HFFc6 (cell line): ENCODE data around the gene NEMF. TPM values are rescaled to one million over a fixed set of nuclear protein-coding genes. Genes with fewer than 3 reads are reported as not detected.
"Not testable (repeated sequence)": the region's sequence is repeated elsewhere in the genome, so short reads cannot be mapped to it uniquely, and the experiment has no call there.

Experiments used
- DNase-seq: peaks from one replicate; pipeline ENCODE4 v3.0.0-alpha.2; 2018
- H3K27ac Mint-ChIP-seq: 2 replicates; pipeline ENCODE4 v1.8.0; 2020; ENCODE audit warnings: mild to moderate bottlenecking, mixed read lengths
- H3K27me3 Mint-ChIP-seq: 2 replicates; pipeline ENCODE4 v1.8.0; 2021; ENCODE audit warnings: mild to moderate bottlenecking, moderate library complexity, mixed read lengths; ENCODE audit not compliant: insufficient read depth
- H3K36me3 Mint-ChIP-seq: 2 replicates; pipeline ENCODE4 v1.8.0; 2021; ENCODE audit warnings: low read depth, mixed read lengths
- H3K4me1 Mint-ChIP-seq: 2 replicates; pipeline ENCODE4 v1.8.0; 2020; ENCODE audit warnings: low read depth, mixed read lengths
- H3K4me3 Mint-ChIP-seq: 2 replicates; pipeline ENCODE4 v1.8.0; 2020; ENCODE audit warnings: mild to moderate bottlenecking, moderate library complexity, mixed read lengths
- H3K9me3 Mint-ChIP-seq: 2 replicates; pipeline ENCODE4 v1.8.0; 2020; ENCODE audit warnings: mild to moderate bottlenecking, mixed read lengths
- total RNA-seq, 6 experiments: library from RNA; stranded (reverse); fragmentation: NEBNext Ultra II Directional; extraction: Animal tissue kit (Norgen Biotek cat#: 25700); gene quantifications; 2 replicates in 1 of 6; 3 replicates in 5 of 6; pipeline ENCODE4 v1.2.3, GENCODE V29; 2021
- TF ChIP-seq, protein P1 (sequence below): fragments of 200-600 bp; sonication (generic); IDR thresholded peaks from 2 replicates; pipeline ENCODE4 v1.5.0; 2021; ENCODE audit warnings: antibody characterized with exemption, mild to moderate bottlenecking

The NEMF gene
- total RNA-seq, 6 experiments from 2014 or later: 55.5 to 69.7 (median 56.9) TPM

- Mint-ChIP-seq H3K27ac (peak overlapping the region; percentile 63), H3K4me3 (peak overlapping the region; percentile 95), H3K36me3 (peaks cover 53% of the 10 kb centered on the region), H3K4me1 (peaks cover 37% of the 10 kb centered on the region), H3K9me3 (no peaks in the 10 kb centered on the region), H3K27me3 (peaks cover 10% of the 10 kb centered on the region)
- no peak for DNase-seq
- TF ChIP-seq, protein P1, sequence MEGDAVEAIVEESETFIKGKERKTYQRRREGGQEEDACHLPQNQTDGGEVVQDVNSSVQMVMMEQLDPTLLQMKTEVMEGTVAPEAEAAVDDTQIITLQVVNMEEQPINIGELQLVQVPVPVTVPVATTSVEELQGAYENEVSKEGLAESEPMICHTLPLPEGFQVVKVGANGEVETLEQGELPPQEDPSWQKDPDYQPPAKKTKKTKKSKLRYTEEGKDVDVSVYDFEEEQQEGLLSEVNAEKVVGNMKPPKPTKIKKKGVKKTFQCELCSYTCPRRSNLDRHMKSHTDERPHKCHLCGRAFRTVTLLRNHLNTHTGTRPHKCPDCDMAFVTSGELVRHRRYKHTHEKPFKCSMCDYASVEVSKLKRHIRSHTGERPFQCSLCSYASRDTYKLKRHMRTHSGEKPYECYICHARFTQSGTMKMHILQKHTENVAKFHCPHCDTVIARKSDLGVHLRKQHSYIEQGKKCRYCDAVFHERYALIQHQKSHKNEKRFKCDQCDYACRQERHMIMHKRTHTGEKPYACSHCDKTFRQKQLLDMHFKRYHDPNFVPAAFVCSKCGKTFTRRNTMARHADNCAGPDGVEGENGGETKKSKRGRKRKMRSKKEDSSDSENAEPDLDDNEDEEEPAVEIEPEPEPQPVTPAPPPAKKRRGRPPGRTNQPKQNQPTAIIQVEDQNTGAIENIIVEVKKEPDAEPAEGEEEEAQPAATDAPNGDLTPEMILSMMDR: no peak
Measured at GRCh38 chr14:49897414-49897813, 44.8 kb upstream of the NEMF start.

DNA sequence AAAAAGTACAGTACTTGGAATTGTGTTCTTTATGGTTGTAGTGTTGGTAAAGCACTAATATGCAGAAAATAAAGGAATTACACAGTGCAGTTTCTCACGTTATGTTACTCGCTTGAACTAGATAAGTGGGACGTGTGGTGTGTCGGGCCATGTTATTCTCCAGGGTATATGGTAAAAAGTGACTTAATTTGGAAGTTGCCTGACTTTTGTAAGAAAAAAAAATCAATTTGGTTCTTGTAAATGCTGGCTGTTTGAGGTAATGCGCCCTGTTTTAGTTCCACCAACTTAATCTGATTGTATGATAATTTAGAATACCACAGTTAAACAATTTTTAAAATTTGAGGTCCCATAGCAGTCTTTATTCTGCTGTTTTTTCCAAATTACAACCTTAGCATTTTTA, 44.4 kb upstream of the NEMF start:
- Mint-ChIP-seq H3K4me3 (peak overlapping the region; percentile 95), H3K36me3 (peaks cover 48% of the 10 kb centered on the region), H3K27ac (peak overlapping the region; percentile 63), H3K9me3 (no peaks in the 10 kb centered on the region), H3K27me3 (peaks cover 10% of the 10 kb centered on the region), H3K4me1 (peaks cover 37% of the 10 kb centered on the region)
- DNase-seq: no peak
- TF ChIP-seq, protein P1: peak; percentile 56

DNA sequence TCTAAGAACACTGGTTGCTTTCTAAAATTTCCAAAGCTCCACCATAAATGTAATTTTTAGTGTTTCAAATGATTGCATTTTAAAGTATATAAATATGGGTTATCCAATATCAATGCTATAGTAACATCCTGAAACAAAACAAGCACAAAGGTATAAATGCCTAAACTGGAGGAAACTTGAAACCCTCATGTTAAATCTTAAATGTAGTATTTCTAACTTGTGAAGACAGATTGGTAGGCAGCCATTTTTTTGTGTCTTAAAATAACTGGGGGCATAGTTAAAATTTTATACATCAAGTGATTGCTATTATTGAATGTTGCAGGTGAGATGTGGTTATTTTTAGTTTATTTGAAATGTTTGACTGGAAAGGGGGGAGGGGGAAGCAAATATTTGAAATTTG, 43.7 kb upstream of the NEMF start:
- not testable (repeated sequence) for DNase-seq, H3K27me3 Mint-ChIP-seq, H3K9me3 Mint-ChIP-seq
- Mint-ChIP-seq H3K4me1 (peaks cover 41% of the 10 kb centered on the region), H3K36me3 (peaks cover 48% of the 10 kb centered on the region), H3K27ac (peak overlapping the region; percentile 100), H3K4me3 (peak overlapping the region; percentile 95)

DNA sequence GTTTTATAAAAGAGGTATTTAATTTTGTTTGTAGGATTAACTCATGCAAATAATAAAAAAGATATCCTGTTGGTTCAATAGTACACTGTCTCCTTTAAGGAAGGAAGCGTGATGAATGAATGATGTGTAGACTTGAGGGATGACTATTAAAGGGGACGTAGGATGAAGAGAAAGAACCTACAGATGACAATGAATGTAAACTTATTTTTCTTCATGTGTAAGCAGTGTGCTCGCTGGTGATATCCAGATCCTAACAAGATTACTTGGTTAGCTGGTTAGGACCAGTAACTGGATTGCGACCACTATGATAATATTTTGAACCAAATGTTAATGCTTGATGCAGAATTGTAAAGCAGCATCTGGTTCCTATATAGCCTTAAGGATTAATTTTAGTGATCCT, 42.9 kb upstream of the NEMF start:
- H3K27ac Mint-ChIP-seq: peak overlapping the region; percentile 100
- no peaks in the 10 kb centered on the region for H3K9me3 Mint-ChIP-seq
- DNase-seq: no peak
- TF ChIP-seq, protein P1: no peak
- H3K4me1 Mint-ChIP-seq: peaks cover 41% of the 10 kb centered on the region
- peak overlapping the region; percentile 95 for H3K4me3 Mint-ChIP-seq
- peaks cover 48% of the 10 kb centered on the region for H3K36me3 Mint-ChIP-seq
- peaks cover 10% of the 10 kb centered on the region for H3K27me3 Mint-ChIP-seq

DNA sequence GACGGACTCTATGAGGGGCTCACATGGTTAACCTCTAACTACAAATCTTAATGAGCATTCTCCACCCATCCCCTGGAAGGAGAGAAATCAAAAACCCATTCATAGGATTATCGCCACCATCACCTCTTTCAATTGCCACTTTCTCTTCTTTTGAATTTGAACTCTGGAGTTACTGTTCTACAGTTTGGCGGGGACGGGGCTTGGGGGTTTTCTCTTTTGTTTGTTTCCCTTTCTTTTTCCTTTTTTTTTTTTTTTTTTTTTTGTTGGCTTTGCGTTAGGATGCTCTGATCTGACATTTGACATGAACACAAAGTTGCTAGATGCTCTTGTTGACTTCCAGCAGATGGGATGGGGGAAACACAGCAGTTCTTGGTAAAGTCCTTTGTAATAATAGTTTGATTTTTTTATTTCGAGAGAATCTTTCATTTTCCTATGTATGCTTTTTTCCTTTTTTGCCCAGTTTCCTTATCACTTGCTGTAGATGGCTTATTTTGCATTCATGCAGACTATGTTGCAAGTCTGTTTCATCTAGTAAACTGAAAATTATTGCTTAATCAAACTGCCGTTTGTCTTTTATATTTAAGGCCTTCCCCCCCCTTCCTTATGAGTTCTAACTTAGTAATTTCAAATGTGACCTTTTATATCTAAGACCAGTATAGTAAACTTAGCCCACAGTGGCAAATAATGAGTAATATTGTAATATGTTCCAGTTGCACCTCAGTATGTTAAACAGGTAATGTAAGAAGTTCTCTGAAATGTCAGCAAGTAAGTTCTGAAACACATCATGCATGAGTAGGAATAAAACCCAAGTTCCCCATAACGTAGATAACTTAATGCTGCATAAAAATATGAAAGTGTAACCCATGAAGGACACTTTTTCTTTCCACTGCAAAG, 41.9 kb upstream of the NEMF start:
- H3K27me3 Mint-ChIP-seq, H3K9me3 Mint-ChIP-seq, DNase-seq: not testable (repeated sequence)
- H3K4me3 Mint-ChIP-seq: peak overlapping the region; percentile 95
- peaks cover 41% of the 10 kb centered on the region for H3K4me1 Mint-ChIP-seq
- H3K27ac Mint-ChIP-seq: peak overlapping the region; percentile 100
- peaks cover 44% of the 10 kb centered on the region for H3K36me3 Mint-ChIP-seq

GRCh38 chr14:49893309-49894213, 41.0 kb upstream of the NEMF start:
- Mint-ChIP-seq H3K4me1 (peaks cover 37% of the 10 kb centered on the region), H3K27me3 (peaks cover 11% of the 10 kb centered on the region), H3K4me3 (peak overlapping the region; percentile 95), H3K27ac (peak overlapping the region; percentile 100), H3K9me3 (no peaks in the 10 kb centered on the region), H3K36me3 (peaks cover 44% of the 10 kb centered on the region)
- TF ChIP-seq, protein P1: no peak
- no peak for DNase-seq
